ENCODE results near the gene SMAD4. TPM values are rescaled to one million over a fixed set of nuclear protein-coding genes. Genes with fewer than 3 reads are reported as not detected.

The SMAD4 gene
- total and polyA plus RNA-seq, 2 of the 8 experiments (the other 6 are each of a cell fraction or from before 2014, with no cell fraction given) = 86.5 to 139 TPM

- DNase-seq (ENCODE audit: low read depth in 1 of 2, low spot score in 2 of 2) (no peak), FAIRE-seq (no peak)
- Histone ChIP-seq H3K36me3 (ENCODE audit: control insufficient read depth in 2 of 4, insufficient read depth in 4 of 4, low read length in 3 of 4) (no peaks in the 10 kb centered on the region), H3K18ac (ENCODE audit: extremely low read depth, low read length) (no peak overlapping the region), H2BK20ac (ENCODE audit: low read length) (no peak overlapping the region), H2AFZ (ENCODE audit: low read length) (no peak overlapping the region), H3K9me3 (ENCODE audit: insufficient read depth in 2 of 2, low read depth in 1 of 2, low read length in 1 of 2) (no peaks in the 10 kb centered on the region), H2BK120ac (replicated peaks; ENCODE audit: low read depth, low read length) (no peak overlapping the region), H3K79me2 (ENCODE audit: control insufficient read depth in 1 of 2, insufficient read depth in 2 of 2, low read length in 2 of 2) (no peaks in the 10 kb centered on the region), H4K8ac (ENCODE audit: extremely low read depth, insufficient read depth, low read length) (no peak overlapping the region), H2AK5ac (ENCODE audit: low read depth, low read length) (no peak overlapping the region), H3K4me1 (replicated peaks in 1 of 4; ENCODE audit: control insufficient read depth in 3 of 4, insufficient read depth in 4 of 4, low read length in 3 of 4) (peaks cover 0 to 7% (median 0%) of the 10 kb centered on the region in 4 experiments; a peak in 1 of 7 replicates), H3K27me3 (replicated peaks in 1 of 4; ENCODE audit: control insufficient read depth in 3 of 4, extremely low read depth in 1 of 4, insufficient read depth in 3 of 4, low read length in 3 of 4) (no peaks in the 10 kb centered on the region), H3K56ac (replicated peaks; ENCODE audit: insufficient read length, low read depth, low read length) (no peak overlapping the region), H3K27ac (ENCODE audit: low read depth, low read length) (no peak overlapping the region), H3K23me2 (ENCODE audit: low read depth, low read length) (no peaks in the 10 kb centered on the region; the same call in 1 of the 2 replicates), H3K4me3 (ENCODE audit: extremely low read depth in 1 of 4, insufficient read depth in 2 of 4, low read depth in 3 of 4, low read length in 4 of 4) (no peak overlapping the region), H2BK15ac (ENCODE audit: low read length) (no peak overlapping the region), H3K9ac (replicated peaks in 1 of 4; ENCODE audit: extremely low read depth in 1 of 4, low read depth in 3 of 4, low read length in 3 of 4) (no peak overlapping the region; a peak in 2 of 7 replicates), H3K23ac (ENCODE audit: insufficient read length) (no peak overlapping the region), H3K14ac (ENCODE audit: insufficient read length) (no peak overlapping the region), H2BK12ac (ENCODE audit: low read depth, low read length) (no peak overlapping the region), H4K5ac (ENCODE audit: insufficient read length, low read depth, low read length) (no peak overlapping the region), H3K4ac (replicated peaks; ENCODE audit: insufficient read length, low read depth, low read length) (no peak overlapping the region), H3K79me1 (ENCODE audit: low read depth, low read length) (no peaks in the 10 kb centered on the region), H4K91ac (replicated peaks; ENCODE audit: insufficient read length, low read length) (no peak overlapping the region), H3K4me2 (ENCODE audit: insufficient read depth in 1 of 2, low read depth in 2 of 2, low read length in 2 of 2) (no peak overlapping the region), H2BK5ac (ENCODE audit: low read depth, low read length) (no peak overlapping the region), H4K20me1 (replicated peaks in 1 of 2; ENCODE audit: control insufficient read depth in 1 of 2, insufficient read depth in 2 of 2, low read length in 2 of 2) (no peaks in the 10 kb centered on the region)
- TF ChIP-seq POLR2A (IDR thresholded peaks at IDR 0.05; ENCODE audit: control extremely low read depth in 1 of 2, low read depth in 2 of 2, low read length in 2 of 2) (no peak), CHD7 (IDR thresholded peaks at IDR 0.05; ENCODE audit: insufficient replicate concordance, low read length) (no peak)
- POLR2A ChIA-PET (ENCODE audit: partially characterized antibody) = no interaction called here
- CTCF ChIA-PET (ENCODE audit: partially characterized antibody) = interaction anchor here (0.6 to 2.8 kb wide), 2 partner anchors 16 to 29 kb away, joined by 3 to 9 read pairs; no protein-coding TSS in a partner anchor
Measured at GRCh38 chr18:51009072-51009471, 20.9 kb upstream of the SMAD4 start.

Data from H1 (cell line).